Cortex of kidney (tissue), 1 donor: ENCODE results near the gene EXD1.
A peak's percentile ranks its signal among the peaks of the same experiment; 100 is the strongest.
"Not testable (repeated sequence)": the region's sequence is repeated elsewhere in the genome, so short reads cannot be mapped to it uniquely, and the experiment has no call there.

ENCODE experiments used
- DNase-seq: peaks from one replicate; lab custom pipeline; 2025; lab: John Stamatoyannopoulos, UW

Gene EXD1

GRCh38 chr15:41230650-41231421 is at the start of gene EXD1, which contains the start of gene CHP1:
Gene EXD1, minus strand, starts transcription at chr15:41230757. Its CDS starts 4,182 bp downstream, at chr15:41226575.
Gene CHP1, plus strand, starts transcription at chr15:41231268. Its CDS starts 115 bp downstream, at chr15:41231383.
- peak; percentile 75 for DNase-seq

- DNase-seq, result no peak
Observed at GRCh38 chr15:41279535-41280283, 49.2 kb upstream of the EXD1 start.

GRCh38 chr15:41278319-41278718 is 47.8 kb upstream of the EXD1 start:
- DNase-seq, result no peak

- DNase-seq, result no peak
Observed at GRCh38 chr15:41276831-41277230, 46.3 kb upstream of the EXD1 start.

GRCh38 chr15:41269887-41270286 is 39.3 kb upstream of the EXD1 start:
- DNase-seq, result no peak

GRCh38 chr15:41263891-41264351 is 33.4 kb upstream of the EXD1 start:
- no peak for DNase-seq

- DNase-seq, result no peak
Observed at GRCh38 chr15:41262571-41262970, 32.0 kb upstream of the EXD1 start.

GRCh38 chr15:41260924-41261323 is 30.4 kb upstream of the EXD1 start:
- not testable (repeated sequence) for DNase-seq

GRCh38 chr15:41259546-41260189 is 29.1 kb upstream of the EXD1 start:
- DNase-seq, result no peak

- no peak for DNase-seq
Observed at GRCh38 chr15:41258750-41259471, 28.4 kb upstream of the EXD1 start.

- no peak for DNase-seq
Observed at GRCh38 chr15:41256577-41257038, 26.1 kb upstream of the EXD1 start.

GRCh38 chr15:41256103-41256502 is 25.5 kb upstream of the EXD1 start:
- no peak for DNase-seq

- no peak for DNase-seq
Observed at GRCh38 chr15:41254560-41254959, 24.0 kb upstream of the EXD1 start.

- DNase-seq, result no peak
Observed at GRCh38 chr15:41251411-41251810, 20.9 kb upstream of the EXD1 start.

GRCh38 chr15:41250745-41251144 is 20.2 kb upstream of the EXD1 start:
- not testable (repeated sequence) for DNase-seq

- DNase-seq, result no peak
Observed at GRCh38 chr15:41241221-41241964, 10.8 kb upstream of the EXD1 start.

GRCh38 chr15:41238100-41238499 is 7.5 kb upstream of the EXD1 start:
- DNase-seq, result no peak

GRCh38 chr15:41235929-41236328 is 5.4 kb upstream of the EXD1 start:
- no peak for DNase-seq

GRCh38 chr15:41235228-41235627 is 4.7 kb upstream of the EXD1 start:
- not testable (repeated sequence) for DNase-seq

GRCh38 chr15:41233367-41233771 is 2.8 kb upstream of the EXD1 start:
- DNase-seq, result no peak
